ENCODE results near the gene NUDT8. TPM values are rescaled to one million over a fixed set of nuclear protein-coding genes. Genes with fewer than 3 reads are reported as not detected.
A peak's percentile ranks its signal among the peaks of the same experiment; 100 is the strongest.

Gene NUDT8
- total RNA-seq, 4 donors from 2014 or later: 5.0 to 64.1 (median 45.4) TPM

- H3K4me1 ChIP-seq: peaks cover 5 to 46% (median 9%) of the 10 kb centered on the region in 4 donors
- H3K36me3 ChIP-seq: no peaks in the 10 kb centered on the region
- H3K9me3 ChIP-seq: no peaks in the 10 kb centered on the region
- H3K27ac ChIP-seq: peak overlapping the region; percentile 90 to 100 (median 99)
- TF ChIP-seq POLR2A (IDR thresholded peaks at IDR 0.05): no peak
- no peak for TF ChIP-seq CTCF (IDR thresholded peaks at IDR 0.05)
- peak overlapping the region; percentile 57 to 81 (median 70) for H3K4me3 ChIP-seq
- no peaks in the 10 kb centered on the region for H3K27me3 ChIP-seq
- peak in 1 of 3 donors; percentile 54 for DNase-seq
Observed at GRCh38 chr11:67630943-67631331, 1.2 kb upstream of the NUDT8 start.

GRCh38 chr11:67630228-67630942, 648 bp upstream of the NUDT8 start:
- Histone ChIP-seq H3K9me3 (no peaks in the 10 kb centered on the region), H3K27ac (peak overlapping the region; percentile 90 to 100 (median 99)), H3K27me3 (no peaks in the 10 kb centered on the region), H3K4me3 (peak overlapping the region; percentile 57 to 81 (median 70)), H3K36me3 (no peaks in the 10 kb centered on the region), H3K4me1 (peaks cover 5 to 46% (median 9%) of the 10 kb centered on the region in 4 donors)
- TF ChIP-seq CTCF (IDR thresholded peaks at IDR 0.05) (peak; percentile 31 to 91 (median 78)), POLR2A (IDR thresholded peaks at IDR 0.05) (peak; percentile 93 to 97)
- DNase-seq: peak; percentile 99 to 100 (median 100)

DNA sequence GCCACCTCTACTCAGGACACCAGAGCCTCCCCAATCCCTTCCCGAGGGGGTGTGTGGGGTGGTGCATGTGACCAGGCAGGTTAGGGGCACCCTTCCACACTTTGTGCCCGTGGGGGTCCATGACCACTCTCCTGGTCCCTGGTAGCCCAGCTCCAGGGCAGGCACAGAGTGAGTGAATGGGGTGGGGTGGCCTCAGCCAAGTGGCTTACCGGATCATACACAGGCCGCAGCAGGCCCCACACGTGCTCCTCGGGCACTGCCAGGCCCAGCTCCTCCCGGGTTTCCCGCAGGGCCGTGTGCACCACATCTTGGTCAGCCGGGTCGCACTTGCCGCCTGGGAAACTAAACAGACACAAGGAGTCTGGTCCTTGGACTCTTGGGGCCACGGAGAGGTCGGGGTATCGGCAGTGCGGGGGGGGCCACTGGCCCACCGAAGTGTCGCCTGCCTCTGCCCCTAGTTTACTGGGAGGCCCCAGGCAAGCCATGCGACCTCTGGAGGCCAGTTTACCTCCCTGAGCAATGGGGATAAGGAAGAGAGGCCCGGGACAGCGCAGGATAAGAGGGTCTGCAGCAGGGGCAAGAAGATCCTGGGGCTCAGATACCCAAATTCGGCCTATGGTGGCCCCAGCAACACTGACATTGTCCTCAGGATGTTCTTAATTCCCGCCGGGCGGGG, 889 bp downstream of the NUDT8 start:
- Histone ChIP-seq H3K4me3 (peak overlapping the region; percentile 57 to 75 (median 70)), H3K27ac (peak overlapping the region; percentile 90 to 100 (median 99)), H3K4me1 (peaks cover 5 to 34% (median 9%) of the 10 kb centered on the region in 4 donors), H3K9me3 (no peaks in the 10 kb centered on the region), H3K27me3 (no peaks in the 10 kb centered on the region), H3K36me3 (no peaks in the 10 kb centered on the region)
- peak in 1 of 2 donors; percentile 21 for TF ChIP-seq POLR2A (IDR thresholded peaks at IDR 0.05)
- no peak for TF ChIP-seq CTCF (IDR thresholded peaks at IDR 0.05)
- DNase-seq: no peak

GRCh38 chr11:67627812-67628624, 1.7 kb downstream of the NUDT8 start:
- peak in 2 of 3 donors; percentile 44 to 48 for DNase-seq
- H3K27ac ChIP-seq: no peak overlapping the region
- H3K27me3 ChIP-seq: no peaks in the 10 kb centered on the region

More at GRCh38 chr11:67627812-67628624, 1.7 kb downstream of the NUDT8 start:
- Histone ChIP-seq H3K4me3 (no peak overlapping the region), H3K36me3 (no peaks in the 10 kb centered on the region), H3K4me1 (peaks cover 5 to 27% (median 9%) of the 10 kb centered on the region in 4 donors), H3K9me3 (no peaks in the 10 kb centered on the region)
- no peak for TF ChIP-seq POLR2A (IDR thresholded peaks at IDR 0.05)
- TF ChIP-seq CTCF (IDR thresholded peaks at IDR 0.05): no peak
